PC-9 (cell line): ENCODE measurements around the gene RFLNA. TPM values are rescaled to one million over a fixed set of nuclear protein-coding genes. Genes with fewer than 3 reads are reported as not detected.

Experiments used
- BruUV-seq: library from RNA; stranded (reverse); fragments of 400-500 nt; replicated peaks from 2 replicates; lab custom pipeline; 2021; lab: Mats Ljungman, UMichigan
- CTCF ChIA-PET: fragments of 300-600 bp; sonication (Branson Sonifier 250); formaldehyde crosslinking; loops from one replicate; lab custom pipeline; 2022; ENCODE audit warnings: antibody characterized with exemption; lab: Charles Lee
- POLR2A ChIA-PET: fragments of 300-600 bp; sonication (Branson Sonifier 250); formaldehyde crosslinking; loops from one replicate; lab custom pipeline; 2022; ENCODE audit warnings: antibody characterized with exemption; ENCODE audit not compliant: unreplicated experiment; lab: Charles Lee
- DNase-seq, 2 experiments: peaks; one replicate each; pipeline versions ENCODE4 v3.0.0 to v3.0.0-alpha.2; 2015 to 2022; ENCODE audit warnings: mixed read lengths in 1 of 2
- H2AFZ ChIP-seq: fragments of 200-600 bp; sonication (generic); 2 replicates; pipeline ENCODE4 v1.8.1; 2017; ENCODE audit warnings: antibody characterized with exemption
- H3F3A ChIP-seq: fragments of 200-600 bp; sonication (generic); 2 replicates; pipeline ENCODE4 v1.8.1; 2017; ENCODE audit warnings: antibody characterized with exemption, mild to moderate bottlenecking, low read depth; ENCODE audit not compliant: insufficient read depth
- H3K27ac ChIP-seq: fragments of 200-600 bp; sonication (generic); 2 replicates; pipeline ENCODE4 v1.6.1; 2016; ENCODE audit warnings: mixed run types
- H3K27me3 ChIP-seq: fragments of 200-600 bp; sonication (generic); 2 replicates; pipeline ENCODE4 v1.6.1; 2016; ENCODE audit warnings: low read depth, mixed run types; ENCODE audit not compliant: insufficient read depth
- H3K36me3 ChIP-seq: fragments of 200-600 bp; sonication (generic); 2 replicates; pipeline ENCODE4 v1.6.1; 2016; ENCODE audit warnings: low read depth, mixed run types
- H3K4me1 ChIP-seq: fragments of 200-600 bp; sonication (generic); replicated peaks from 2 replicates; pipeline ENCODE4 v1.6.1; 2016; ENCODE audit warnings: mixed run types; ENCODE audit not compliant: insufficient read depth
- H3K4me2 ChIP-seq: fragments of 200-600 bp; sonication (generic); 2 replicates; pipeline ENCODE4 v1.6.1; 2017; ENCODE audit warnings: mixed run types
- H3K4me3 ChIP-seq: fragments of 200-600 bp; sonication (generic); 2 replicates; pipeline ENCODE4 v1.6.1; 2016; ENCODE audit warnings: mixed run types
- H3K79me2 ChIP-seq: fragments of 200-600 bp; sonication (generic); 2 replicates; pipeline ENCODE4 v1.6.1; 2017; ENCODE audit warnings: low read depth, mixed run types
- H3K9me2 ChIP-seq: fragments of 200-600 bp; sonication (generic); 2 replicates; pipeline ENCODE4 v1.8.1; 2017; ENCODE audit warnings: mild to moderate bottlenecking; ENCODE audit not compliant: insufficient read depth
- H3K9me3 ChIP-seq: fragments of 200-600 bp; sonication (generic); 2 replicates; pipeline ENCODE4 v1.8.1; 2016; ENCODE audit warnings: low read depth; ENCODE audit not compliant: insufficient read depth
- H4K20me1 ChIP-seq: fragments of 200-600 bp; sonication (generic); 2 replicates; pipeline ENCODE4 v1.8.1; 2017; ENCODE audit not compliant: insufficient read depth
- EZH2 ChIP-seq: fragments of 200-600 bp; sonication (generic); IDR thresholded peaks from 2 replicates; pipeline ENCODE4 v1.8.0; 2017; ENCODE audit warnings: antibody characterized with exemption, low read depth
- intact Hi-C: fragments of 100-400 bp; cut with micrococcal nuclease; formaldehyde crosslinking; loops from one replicate; pipeline ENCODE4 v1.10.0; 2022; ENCODE audit not compliant: unreplicated experiment
- total RNA-seq: library from RNA; stranded (reverse); gene quantifications from 2 replicates; pipeline ENCODE4 v1.2.3, GENCODE V29; 2021
- TF ChIP-seq, protein P1 (sequence below): fragments of 200-600 bp; sonication (generic); conservative IDR thresholded peaks from 2 replicates; pipeline ENCODE4 v1.6.1; 2017; ENCODE audit warnings: mixed run types, antibody characterized with exemption, mild to moderate bottlenecking, moderate library complexity

RFLNA gene
- total RNA-seq, 1 experiment from 2014 or later: not detected

DNA sequence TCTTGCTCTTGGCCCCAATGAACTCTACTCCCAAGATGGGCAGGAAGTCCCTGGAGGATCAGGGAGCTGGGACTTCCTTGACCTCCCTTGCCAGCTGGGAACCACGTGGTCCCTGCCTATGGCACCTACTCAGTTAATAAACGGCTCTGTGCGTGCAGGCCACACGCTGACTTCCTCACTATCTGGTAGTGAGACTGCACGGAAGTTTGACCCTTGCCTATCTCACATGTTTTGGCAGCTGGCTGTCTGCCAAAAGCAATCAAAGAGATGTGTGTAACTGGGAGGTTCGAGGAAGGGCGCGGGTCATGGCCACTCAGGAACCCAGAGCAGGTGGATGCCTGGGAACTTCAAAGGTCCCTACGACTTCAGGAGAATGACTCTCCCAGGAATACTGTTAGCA, 57.9 kb downstream of the RFLNA start:
- Histone ChIP-seq H3K9me2 (no peaks in the 10 kb centered on the region), H3K4me2 (no peak overlapping the region), H3F3A (peaks cover 38% of the 10 kb centered on the region; the same call in 1 of the 2 replicates), H3K27me3 (no peaks in the 10 kb centered on the region), H3K4me3 (no peak overlapping the region), H3K79me2 (peaks cover 10% of the 10 kb centered on the region; the same call in 1 of the 2 replicates), H2AFZ (no peak overlapping the region), H3K4me1 (no peaks in the 10 kb centered on the region), H3K27ac (no peak overlapping the region), H3K9me3 (no peaks in the 10 kb centered on the region), H4K20me1 (peaks cover 44% of the 10 kb centered on the region), H3K36me3 (peaks cover 24% of the 10 kb centered on the region)
- ChIA-PET CTCF (interaction anchor here (0.5 to 0.7 kb wide), 2 partner anchors 72 to 878 kb away, joined by 4 to 5 read pairs; no protein-coding TSS in a partner anchor), POLR2A (no interaction called here)
- TF ChIP-seq, protein P1, sequence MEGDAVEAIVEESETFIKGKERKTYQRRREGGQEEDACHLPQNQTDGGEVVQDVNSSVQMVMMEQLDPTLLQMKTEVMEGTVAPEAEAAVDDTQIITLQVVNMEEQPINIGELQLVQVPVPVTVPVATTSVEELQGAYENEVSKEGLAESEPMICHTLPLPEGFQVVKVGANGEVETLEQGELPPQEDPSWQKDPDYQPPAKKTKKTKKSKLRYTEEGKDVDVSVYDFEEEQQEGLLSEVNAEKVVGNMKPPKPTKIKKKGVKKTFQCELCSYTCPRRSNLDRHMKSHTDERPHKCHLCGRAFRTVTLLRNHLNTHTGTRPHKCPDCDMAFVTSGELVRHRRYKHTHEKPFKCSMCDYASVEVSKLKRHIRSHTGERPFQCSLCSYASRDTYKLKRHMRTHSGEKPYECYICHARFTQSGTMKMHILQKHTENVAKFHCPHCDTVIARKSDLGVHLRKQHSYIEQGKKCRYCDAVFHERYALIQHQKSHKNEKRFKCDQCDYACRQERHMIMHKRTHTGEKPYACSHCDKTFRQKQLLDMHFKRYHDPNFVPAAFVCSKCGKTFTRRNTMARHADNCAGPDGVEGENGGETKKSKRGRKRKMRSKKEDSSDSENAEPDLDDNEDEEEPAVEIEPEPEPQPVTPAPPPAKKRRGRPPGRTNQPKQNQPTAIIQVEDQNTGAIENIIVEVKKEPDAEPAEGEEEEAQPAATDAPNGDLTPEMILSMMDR: no peak
- TF ChIP-seq EZH2: no peak
- no peak for DNase-seq
- intact Hi-C loops: no loop called here
- BruUV-seq: no TSS peak

- H3K9me2 ChIP-seq: no peaks in the 10 kb centered on the region
- peaks cover 10% of the 10 kb centered on the region; the same call in 1 of the 2 replicates for H3K79me2 ChIP-seq
- peaks cover 43% of the 10 kb centered on the region; the same call in 1 of the 2 replicates for H3F3A ChIP-seq
- H3K4me1 ChIP-seq: no peaks in the 10 kb centered on the region
- peaks cover 50% of the 10 kb centered on the region for H4K20me1 ChIP-seq
- POLR2A ChIA-PET: no interaction called here
- no peak for DNase-seq
- intact Hi-C loops: no loop called here
- CTCF ChIA-PET: no interaction called here
- no peak for TF ChIP-seq EZH2
- TF ChIP-seq, protein P1: no peak
- H3K27ac ChIP-seq: no peak overlapping the region
- H2AFZ ChIP-seq: no peak overlapping the region
- H3K4me2 ChIP-seq: no peak overlapping the region
- H3K27me3 ChIP-seq: no peaks in the 10 kb centered on the region
- H3K36me3 ChIP-seq: peaks cover 19% of the 10 kb centered on the region
- no peak overlapping the region for H3K4me3 ChIP-seq
- no peaks in the 10 kb centered on the region for H3K9me3 ChIP-seq
- no TSS peak for BruUV-seq
Measured at GRCh38 chr12:124354400-124354799, 59.5 kb downstream of the RFLNA start.

DNA sequence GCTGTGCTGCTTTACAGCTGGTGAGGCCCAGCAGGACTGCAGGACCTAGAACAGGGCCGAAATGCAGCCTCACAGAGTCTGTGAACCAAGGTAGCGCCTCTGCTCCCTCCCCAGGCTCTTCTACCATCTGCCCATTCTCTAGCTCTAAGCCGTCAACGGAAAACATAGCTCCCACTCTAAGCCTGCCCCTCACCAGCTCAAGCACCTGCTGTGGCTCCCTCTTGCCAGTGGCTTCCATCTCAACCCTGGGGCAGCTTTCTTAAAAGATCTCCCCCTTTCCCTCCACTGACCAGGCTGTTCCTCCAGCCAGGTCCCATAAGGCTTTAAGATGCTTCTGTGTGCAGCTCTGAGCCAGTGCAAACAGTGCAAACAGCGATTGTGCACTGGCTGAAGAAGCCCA, 61.3 kb downstream of the RFLNA start:
- DNase-seq: no peak
- intact Hi-C loops: loop anchor here (5.0 kb wide), 1 partner anchor 36 kb away; no protein-coding TSS in a partner anchor
- no peaks in the 10 kb centered on the region for H3K9me3 ChIP-seq
- TF ChIP-seq, protein P1: no peak
- no peak for TF ChIP-seq EZH2
- H3K9me2 ChIP-seq: no peaks in the 10 kb centered on the region
- no peak overlapping the region for H3K4me3 ChIP-seq
- peaks cover 42% of the 10 kb centered on the region; the same call in 1 of the 2 replicates for H3F3A ChIP-seq
- H3K79me2 ChIP-seq: peaks cover 10% of the 10 kb centered on the region; the same call in 1 of the 2 replicates
- ChIA-PET POLR2A (no interaction called here), CTCF (interaction anchor here (0.6 kb wide), 1 partner anchor 252 kb away, joined by 6 read pairs; no protein-coding TSS in a partner anchor)
- no peaks in the 10 kb centered on the region for H3K27me3 ChIP-seq
- no peak overlapping the region for H3K27ac ChIP-seq
- H4K20me1 ChIP-seq: peaks cover 57% of the 10 kb centered on the region
- H3K4me2 ChIP-seq: no peak overlapping the region
- H3K4me1 ChIP-seq: no peaks in the 10 kb centered on the region
- H2AFZ ChIP-seq: no peak overlapping the region
- BruUV-seq: no TSS peak
- H3K36me3 ChIP-seq: peaks cover 13% of the 10 kb centered on the region
